ENCODE results near the gene GAS2L2.

Gene GAS2L2

DNA sequence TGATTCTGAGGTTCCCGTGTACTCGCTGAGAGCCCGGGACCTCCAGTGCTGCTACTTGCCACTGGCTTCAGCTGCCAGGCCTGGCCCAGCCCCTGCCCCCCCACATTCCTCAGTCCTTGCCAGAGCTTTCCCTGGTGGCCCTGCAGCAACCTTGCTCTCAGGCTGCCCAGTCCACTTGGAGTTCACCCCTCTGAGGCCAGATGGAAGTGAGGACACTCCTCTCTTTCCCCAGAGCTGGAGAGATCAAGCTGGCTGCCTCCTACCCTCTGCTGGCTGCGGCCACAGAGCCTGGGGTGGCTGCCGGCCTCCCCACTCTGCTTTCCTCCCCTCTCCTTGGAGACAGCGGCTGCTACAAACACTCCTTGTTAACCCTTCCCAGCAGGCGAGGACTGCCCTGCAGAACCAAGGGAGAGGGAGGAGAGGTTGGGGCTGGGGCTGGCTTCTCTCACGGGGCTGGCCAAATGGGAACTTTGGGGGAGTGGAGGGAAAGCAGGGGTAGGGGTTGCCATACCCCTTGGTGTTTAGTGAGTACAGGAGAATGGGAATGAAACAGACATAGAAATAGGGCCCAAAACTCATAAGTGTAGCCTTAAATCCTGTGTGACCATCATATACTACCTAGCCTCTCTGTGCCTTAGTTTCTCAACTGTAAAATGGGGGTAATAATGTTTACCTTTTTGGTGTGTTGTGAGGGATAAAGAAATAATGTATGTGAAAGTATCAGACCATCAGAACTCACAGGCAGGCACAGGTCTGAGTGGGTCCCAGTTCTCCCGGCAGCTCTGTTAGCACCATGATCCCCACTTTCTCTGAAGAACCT, at the start of gene GAS2L2:
TSS of gene GAS2L2 (minus strand) at position 295 of the 820 bp plus-strand sequence. CDS start 389 bp downstream, outside the sequence.
- no peak for DNase-seq

DNA sequence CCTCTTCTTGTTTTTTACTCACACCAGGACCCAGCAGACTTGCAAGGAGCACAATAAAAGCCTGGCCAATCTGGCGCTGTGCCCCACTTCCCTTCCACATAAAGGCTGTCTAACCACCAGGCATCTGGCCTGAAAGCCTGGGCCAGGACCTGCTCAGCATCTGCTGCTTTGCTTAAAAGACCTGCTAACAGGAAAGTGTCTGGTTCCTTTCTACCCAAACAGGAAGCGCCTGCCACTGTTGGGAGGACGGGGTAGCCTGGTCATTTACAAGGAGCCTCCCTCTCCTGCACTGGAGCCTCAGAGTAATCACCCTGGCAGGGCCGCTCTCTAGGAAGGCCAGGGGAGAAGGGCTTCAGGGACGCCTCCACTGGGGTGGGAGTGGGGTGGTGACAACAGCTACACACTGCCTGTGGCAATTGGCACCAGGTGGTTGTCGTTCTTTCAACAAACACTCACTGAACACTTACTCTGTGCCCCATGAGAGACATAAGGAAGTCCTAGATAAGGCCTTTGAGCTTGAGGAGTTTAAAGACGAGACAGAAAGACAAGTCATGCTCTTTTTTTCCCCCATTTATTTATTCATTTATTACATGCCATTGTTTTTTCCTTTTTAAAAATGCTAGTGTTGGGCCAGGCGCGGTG, 48.7 kb upstream of the GAS2L2 start:
- DNase-seq, result no peak

DNA sequence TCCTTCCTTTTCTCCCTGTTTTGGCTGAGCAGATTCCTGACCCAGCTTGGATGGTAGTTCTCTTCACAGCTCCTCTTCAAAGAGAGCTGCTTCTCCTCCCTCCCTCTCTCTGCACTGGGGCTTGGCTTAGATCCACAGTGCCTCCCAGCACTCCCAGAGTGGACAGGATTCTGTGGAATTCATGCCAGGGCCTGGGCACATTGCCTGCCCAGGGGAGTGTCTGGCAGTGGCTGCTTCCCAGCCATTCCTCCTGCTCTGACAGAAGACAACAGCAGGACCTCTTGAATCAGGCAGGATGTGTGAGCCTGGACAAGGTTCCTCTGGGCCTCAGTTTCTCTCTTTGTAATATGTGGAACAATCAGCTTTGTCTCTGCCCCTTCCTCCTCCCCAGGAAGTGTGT, 46.9 kb upstream of the GAS2L2 start:
- DNase-seq, result no peak

DNA sequence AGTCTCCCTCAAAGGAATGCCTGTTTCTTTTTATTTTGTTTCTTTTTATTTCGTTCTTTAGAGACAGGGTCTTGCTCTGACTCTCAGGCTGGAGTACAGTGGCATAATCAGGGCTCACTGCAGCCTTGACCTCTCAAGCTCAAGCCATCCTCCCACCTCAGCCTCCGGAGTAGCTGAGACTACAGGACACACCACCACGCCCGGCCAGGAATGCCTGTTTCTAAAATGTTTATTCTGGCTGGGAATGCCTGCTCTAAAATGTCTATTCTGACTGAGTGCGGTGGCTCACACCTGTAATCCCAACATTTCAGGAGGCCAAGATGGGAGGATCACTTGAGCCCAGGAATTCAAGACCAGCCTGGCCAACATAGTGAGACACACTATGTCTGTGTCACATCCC, 44.9 kb upstream of the GAS2L2 start:
- no peak for DNase-seq

- no peak for DNase-seq
Observed at GRCh38 chr17:35797370-35797769, 44.3 kb upstream of the GAS2L2 start.

DNA sequence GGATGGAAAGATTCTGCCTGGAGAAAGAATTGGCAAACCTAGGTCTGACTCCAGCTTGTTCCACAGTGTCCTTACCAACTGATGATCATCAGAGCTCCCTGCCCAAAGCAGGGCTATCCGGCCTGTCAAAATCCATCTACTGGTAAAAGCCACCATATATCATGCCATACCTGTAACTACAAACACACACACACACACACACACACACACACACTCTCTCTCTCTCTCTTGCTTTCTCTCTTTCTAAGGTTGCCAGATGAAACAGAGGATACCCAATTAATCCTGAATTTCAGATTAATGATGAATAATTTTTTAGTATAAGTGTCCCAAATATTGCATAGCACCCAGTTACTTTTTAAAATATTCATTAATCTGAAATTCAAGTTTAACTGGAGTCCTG, 43.9 kb upstream of the GAS2L2 start:
- no peak for DNase-seq

- DNase-seq, result no peak
Observed at GRCh38 chr17:35795871-35796265, 42.8 kb upstream of the GAS2L2 start.

- DNase-seq, result peak; percentile 22 to 29
Observed at GRCh38 chr17:35795007-35795870, 42.2 kb upstream of the GAS2L2 start, which contains the start of gene MMP28. Gene MMP28, minus strand, starts transcription at chr17:35795641. Its CDS starts 264 bp downstream, at chr17:35795377.

GRCh38 chr17:35793257-35793656, 40.2 kb upstream of the GAS2L2 start:
- DNase-seq, result no peak

DNA sequence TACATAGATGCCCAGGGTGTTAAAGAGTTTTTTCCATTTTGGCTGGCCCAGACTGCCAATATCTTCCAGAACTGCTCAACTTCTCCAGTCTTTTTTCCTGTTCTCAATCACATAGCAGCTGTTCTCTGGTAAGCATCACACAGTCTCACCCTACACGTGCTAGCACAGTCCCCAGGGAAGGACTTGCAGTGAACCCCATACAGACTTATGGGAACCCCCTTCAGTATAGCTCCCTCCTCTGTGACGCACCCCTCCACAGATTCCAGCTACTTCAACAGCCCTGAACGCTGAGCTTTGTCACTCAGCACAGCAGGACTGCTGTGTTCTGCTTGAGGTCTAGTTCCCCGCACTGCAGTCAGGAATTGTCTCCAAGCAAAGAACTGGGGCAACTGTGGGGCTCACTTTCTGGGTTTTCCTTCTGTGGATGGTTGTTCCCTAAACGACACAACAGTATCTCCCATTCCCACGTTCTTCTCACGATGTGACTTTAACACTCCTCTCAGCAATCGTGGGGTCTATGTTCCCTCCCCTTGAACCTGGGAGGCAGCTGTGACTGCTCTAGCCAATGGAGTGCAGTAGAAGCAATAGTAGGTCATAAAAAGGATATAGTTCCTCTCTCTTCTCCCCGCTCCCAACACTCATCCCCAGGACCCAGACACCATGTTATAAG, 38.8 kb upstream of the GAS2L2 start:
- DNase-seq, result no peak

DNA sequence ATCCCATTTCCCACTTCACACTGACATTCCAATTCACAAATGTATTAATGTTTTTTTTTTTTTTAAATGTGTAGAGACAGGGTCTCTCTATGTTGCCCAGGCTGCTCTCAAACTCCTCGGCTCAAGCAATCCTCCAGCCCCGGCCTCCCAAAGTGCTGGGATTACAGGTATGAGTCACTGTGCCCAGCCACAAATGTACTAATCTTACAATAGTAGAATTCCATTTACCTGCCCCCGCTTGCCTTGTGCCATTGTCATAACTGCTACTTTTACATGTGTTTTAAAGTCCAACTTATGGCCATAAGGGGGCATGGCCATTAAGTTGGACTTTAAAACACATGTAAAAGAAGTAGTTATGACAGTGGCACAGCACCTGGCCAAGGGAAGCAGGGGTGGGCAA, 37.8 kb upstream of the GAS2L2 start:
- no peak for DNase-seq

DNA sequence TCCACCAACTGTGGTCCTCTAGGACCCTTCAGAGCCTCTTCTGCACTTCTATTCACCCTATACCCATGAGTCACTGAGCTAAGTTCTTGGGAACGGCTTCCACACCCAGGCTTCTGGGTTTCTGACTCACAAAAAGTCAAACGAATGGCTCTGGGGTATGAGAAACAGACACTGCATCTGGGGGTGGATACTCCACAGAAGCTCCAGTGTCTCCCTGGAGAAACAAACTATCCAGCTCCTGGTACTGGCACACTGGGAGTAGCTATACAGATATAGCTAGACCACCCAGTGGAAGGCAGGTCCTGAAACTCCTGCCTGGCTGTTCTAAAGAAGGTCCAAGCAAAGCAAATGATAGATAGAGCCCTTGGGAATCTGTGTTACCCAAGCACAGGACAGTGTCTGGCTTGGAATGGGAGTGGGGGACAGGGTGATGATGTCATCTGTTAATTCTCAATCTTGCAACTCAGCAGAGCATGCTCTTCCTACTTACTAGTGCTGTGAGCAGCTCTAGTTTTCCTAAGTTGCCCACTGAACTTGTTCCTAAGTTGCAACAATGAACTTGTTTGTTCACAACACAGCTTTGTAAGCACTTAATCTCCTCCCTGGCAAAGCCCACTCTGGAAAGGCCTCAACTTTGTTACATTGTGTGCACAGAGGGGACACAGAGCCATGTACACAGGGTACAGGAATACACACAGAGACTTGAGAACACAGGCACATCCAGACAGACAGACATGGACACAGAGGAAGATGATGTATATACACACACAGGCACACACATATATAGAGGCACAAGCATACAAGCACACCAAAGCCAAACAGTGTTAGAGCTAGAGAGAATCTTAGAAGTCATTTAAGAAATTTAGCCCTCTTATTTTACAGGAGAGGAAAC, 35.7 kb upstream of the GAS2L2 start:
- DNase-seq, result no peak

DNA sequence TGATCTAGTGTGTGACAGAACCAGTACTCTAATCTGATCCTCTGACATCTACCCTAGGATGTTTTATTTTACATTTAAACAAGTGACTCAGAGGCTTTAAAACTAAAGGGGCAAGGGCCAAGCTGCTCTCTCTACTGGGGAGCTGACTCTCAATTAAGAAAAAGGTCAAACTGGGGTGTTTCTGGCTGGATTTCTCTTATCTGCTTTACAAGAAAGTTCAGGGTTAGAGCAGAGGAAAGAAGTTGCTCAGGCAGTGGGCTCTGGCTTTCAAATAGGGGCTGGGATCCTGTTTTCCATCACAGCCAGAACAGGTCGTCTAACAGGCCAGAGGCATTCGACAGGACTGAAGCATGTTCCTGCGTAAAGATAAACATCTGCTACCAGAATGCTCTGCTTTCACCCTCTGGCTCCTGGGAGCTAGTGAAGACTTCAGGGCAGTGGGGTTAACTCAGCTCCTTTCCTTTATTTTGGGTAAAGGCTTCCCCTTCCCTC, 33.9 kb upstream of the GAS2L2 start:
- DNase-seq, result no peak

GRCh38 chr17:35784895-35785294, 31.9 kb upstream of the GAS2L2 start:
- DNase-seq, result no peak

GRCh38 chr17:35780950-35781349, 27.9 kb upstream of the GAS2L2 start:
- DNase-seq, result no peak

- DNase-seq, result no peak
Observed at GRCh38 chr17:35778641-35779196, 25.7 kb upstream of the GAS2L2 start.

- no peak for DNase-seq
Observed at GRCh38 chr17:35775583-35775982, 22.5 kb upstream of the GAS2L2 start.

GRCh38 chr17:35775039-35775438, 22.0 kb upstream of the GAS2L2 start:
- DNase-seq, result no peak

DNA sequence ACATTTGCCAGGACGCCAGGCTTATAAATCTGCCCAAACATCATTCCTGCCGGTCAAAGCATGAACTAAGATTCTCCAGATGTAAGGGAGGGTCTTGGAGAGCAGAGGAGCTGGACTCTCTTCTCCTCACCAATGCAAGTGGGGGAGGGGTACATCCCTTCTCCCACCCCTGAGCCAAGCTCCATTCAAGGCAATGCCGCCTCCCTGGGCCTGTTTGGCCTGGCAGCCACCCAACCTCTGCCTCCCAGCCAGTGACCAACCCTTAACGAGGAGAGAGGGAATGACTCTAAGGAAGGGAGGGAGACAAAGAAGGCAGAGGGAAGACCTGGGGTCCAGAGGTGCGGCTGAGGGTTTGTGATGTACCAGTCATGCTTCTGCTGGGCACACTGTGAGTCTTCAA, 21.5 kb upstream of the GAS2L2 start:
- DNase-seq, result no peak

DNA sequence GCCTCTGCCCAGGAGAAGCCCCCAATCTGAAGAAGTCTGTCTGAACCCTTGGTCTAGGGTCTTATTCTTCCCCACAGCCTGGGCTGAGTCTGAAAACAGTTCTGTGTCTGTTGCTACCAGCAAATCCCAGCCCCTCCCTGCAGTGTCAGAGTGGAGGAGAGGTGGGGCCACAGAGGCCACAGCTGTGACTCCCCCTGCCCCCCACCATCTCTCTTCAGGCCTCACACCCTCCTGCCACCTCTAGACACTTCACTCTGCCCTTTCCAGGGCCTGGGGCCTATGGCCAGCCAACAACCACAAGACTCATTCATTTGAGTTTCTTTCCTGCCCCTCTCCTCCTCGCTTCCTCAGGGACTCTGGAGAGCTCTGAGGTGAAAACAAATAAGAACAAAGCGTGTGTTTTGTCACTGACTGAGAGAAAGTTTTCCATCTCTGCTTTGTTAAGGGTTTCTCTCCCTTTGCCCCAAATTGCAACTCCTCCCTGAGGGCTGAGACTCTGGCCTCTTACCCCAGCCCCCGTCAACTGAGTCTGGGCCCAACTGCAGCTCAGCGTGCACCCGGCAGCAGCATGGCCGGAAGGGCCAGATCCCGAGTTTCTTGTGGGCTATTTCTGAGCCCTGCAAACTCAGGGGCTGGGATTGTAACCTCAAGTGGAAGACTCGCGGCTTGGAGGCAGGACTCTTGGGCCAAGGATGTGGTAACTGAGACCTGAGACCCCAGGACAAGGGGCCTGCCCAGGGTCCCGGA, 20.8 kb upstream of the GAS2L2 start:
- DNase-seq, result no peak

Data from inflammatory macrophage treated with lipopolysaccharide for 1 hour (primary cell).